Stomach (tissue), 9 donors: ENCODE results near the gene SCN4A. TPM values are rescaled to one million over a fixed set of nuclear protein-coding genes. Genes with fewer than 3 reads are reported as not detected.
"Not testable (repeated sequence)": the region's sequence is repeated elsewhere in the genome, so short reads cannot be mapped to it uniquely, and the experiment has no call there.

Source experiments
- DNase-seq, 2 donors: peaks; one replicate each; pipeline versions ENCODE4 v3.0.0 to v3.0.0-alpha.2; 2013 to 2019
- H3K27ac ChIP-seq, 5 donors: fragments of 200-600 bp in 4 of 5; sonication (generic) in 4 of 5; one replicate each; pipeline ENCODE4 v1.5.1; 2013 to 2019; ENCODE audit warnings: mild to moderate bottlenecking in 1 of 5, moderate library complexity in 1 of 5
- H3K27me3 ChIP-seq, 3 donors: fragments of 200-600 bp; sonication (generic); one replicate each; pipeline ENCODE4 v1.5.1; 2017 to 2019; ENCODE audit warnings: mixed run types in 1 of 3
- H3K36me3 ChIP-seq, 4 donors: fragments of 200-600 bp; sonication (generic); 1 replicate in 3 of 4; 2 replicates in 1 of 4; pipeline ENCODE4 v1.5.1; 2016 to 2019
- H3K4me1 ChIP-seq, 4 donors: fragments of 200-600 bp; sonication (generic); one replicate each; pipeline ENCODE4 v1.5.1; 2016 to 2019
- H3K4me3 ChIP-seq, 4 donors: fragments of 200-600 bp; sonication (generic) in 3 of 4; one replicate each; pipeline ENCODE4 v1.5.1; 2016 to 2019; ENCODE audit warnings: mild to moderate bottlenecking in 1 of 4
- H3K9me3 ChIP-seq, 4 donors: fragments of 200-600 bp; sonication (generic); one replicate each; pipeline ENCODE4 v1.5.1; 2016 to 2019
- EP300 ChIP-seq: sonication (generic); formaldehyde crosslinking; IDR thresholded peaks from one replicate; pipeline ENCODE4 v1.6.1; 2017; ENCODE audit warnings: antibody characterized with exemption
- POLR2A ChIP-seq, 4 donors: fragments of 450-650 bp; IDR thresholded peaks; one replicate each; pipeline ENCODE4 v1.6.1; 2016; ENCODE audit warnings: antibody characterized with exemption in 4 of 4, control low read depth in 2 of 4, mild to moderate bottlenecking in 1 of 4, moderate library complexity in 1 of 4
- POLR2AphosphoS5 ChIP-seq, 3 donors: sonication (generic); formaldehyde crosslinking; IDR thresholded peaks; one replicate each; pipeline ENCODE4 v1.6.1; 2016; ENCODE audit warnings: antibody characterized with exemption in 3 of 3
- WGBS, 5 donors: extraction: QIAGEN DNeasy Blood & Tissue Kit in 3 of 5; methylation state at CpG; one replicate each; pipeline versions ENCODE4 v1.1.5 to v1.1.7; 2013 to 2018; 5-methylcytosine and 5-hydroxymethylcytosine counted together
- intact Hi-C: fragments of 100-400 bp; cut with DNase I; formaldehyde crosslinking; loops from one replicate; pipeline ENCODE4 v1.15.1; 2023; ENCODE audit warnings: low total_unique reads
- polyA plus RNA-seq, 3 donors: library from polyadenylated mRNA; stranded (reverse); fragments of 200-250 nt; gene quantifications; one replicate each; pipeline ENCODE4 v1.2.3, GENCODE V29; 2013
- total RNA-seq, 5 donors: library from RNA; depleted of rRNA; stranded (reverse); fragments of >200 nt; gene quantifications; one replicate each; pipeline versions ENCODE4 v1.1.0 to v1.2.3, GENCODE V29; 2014 to 2016
- TF ChIP-seq, protein P1 (sequence below), 7 experiments: fragments of 450-650 bp in 4 of 7; fragments of 200-600 bp in 3 of 7; sonication (generic) in 3 of 7; IDR thresholded peaks; one replicate each; pipeline ENCODE4 v1.5.1; 2016 to 2019; ENCODE audit warnings: antibody characterized with exemption in 7 of 7, control low read depth in 2 of 7, mild to moderate bottlenecking in 1 of 7
- donor health status: healthy with polysubstance abuse.
- donor health status: Bipolar disorder and iron deficiency.
- donor health status: healthy.

Gene SCN4A
- total and polyA plus RNA-seq, 8 donors: 0.05 to 2.7 (median 0.74) TPM; not detected in 2

DNA sequence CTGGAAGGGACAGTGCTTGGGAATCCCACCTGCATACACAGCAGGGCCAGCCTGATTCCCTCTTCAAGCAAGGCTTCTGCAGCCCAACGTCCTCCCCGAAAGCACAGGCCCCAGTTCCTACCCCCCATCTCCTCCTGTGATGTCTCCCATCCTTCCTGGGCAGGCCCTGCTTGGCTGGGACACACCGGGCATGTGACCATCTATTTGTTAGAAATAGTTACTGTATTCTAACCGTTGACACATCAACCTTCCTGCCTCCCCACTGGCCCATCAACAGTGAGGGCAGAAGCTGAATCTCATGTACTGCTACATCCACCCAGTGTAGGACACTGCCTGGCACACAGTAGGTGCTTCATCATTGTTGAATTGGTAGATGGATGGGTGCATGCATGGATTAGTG lies 36.1 kb upstream of the SCN4A start:
- TF ChIP-seq EP300 (no peak), POLR2AphosphoS5 (IDR thresholded peaks at IDR 0.05) (no peak), POLR2A (IDR thresholded peaks at IDR 0.05) (no peak)
- TF ChIP-seq, protein P1, sequence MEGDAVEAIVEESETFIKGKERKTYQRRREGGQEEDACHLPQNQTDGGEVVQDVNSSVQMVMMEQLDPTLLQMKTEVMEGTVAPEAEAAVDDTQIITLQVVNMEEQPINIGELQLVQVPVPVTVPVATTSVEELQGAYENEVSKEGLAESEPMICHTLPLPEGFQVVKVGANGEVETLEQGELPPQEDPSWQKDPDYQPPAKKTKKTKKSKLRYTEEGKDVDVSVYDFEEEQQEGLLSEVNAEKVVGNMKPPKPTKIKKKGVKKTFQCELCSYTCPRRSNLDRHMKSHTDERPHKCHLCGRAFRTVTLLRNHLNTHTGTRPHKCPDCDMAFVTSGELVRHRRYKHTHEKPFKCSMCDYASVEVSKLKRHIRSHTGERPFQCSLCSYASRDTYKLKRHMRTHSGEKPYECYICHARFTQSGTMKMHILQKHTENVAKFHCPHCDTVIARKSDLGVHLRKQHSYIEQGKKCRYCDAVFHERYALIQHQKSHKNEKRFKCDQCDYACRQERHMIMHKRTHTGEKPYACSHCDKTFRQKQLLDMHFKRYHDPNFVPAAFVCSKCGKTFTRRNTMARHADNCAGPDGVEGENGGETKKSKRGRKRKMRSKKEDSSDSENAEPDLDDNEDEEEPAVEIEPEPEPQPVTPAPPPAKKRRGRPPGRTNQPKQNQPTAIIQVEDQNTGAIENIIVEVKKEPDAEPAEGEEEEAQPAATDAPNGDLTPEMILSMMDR (IDR thresholded peaks at IDR 0.05): no peak
- H3K36me3 ChIP-seq: peaks cover 0 to 5% (median 0%) of the 10 kb centered on the region in 4 donors
- H3K9me3 ChIP-seq: peaks cover 0 to 3% (median 0%) of the 10 kb centered on the region in 4 donors
- peak overlapping the region in 1 of 5 donors; percentile 56 for H3K27ac ChIP-seq
- no peak for DNase-seq
- H3K4me1 ChIP-seq: peaks cover 0 to 40% (median 23%) of the 10 kb centered on the region in 4 donors
- intact Hi-C loops: no loop called here
- H3K4me3 ChIP-seq: no peak overlapping the region
- WGBS, 5 donors: 61 to 83% (median 74%) methylated on average over 4 of the region's 4 CpGs
- H3K27me3 ChIP-seq: no peaks in the 10 kb centered on the region

DNA sequence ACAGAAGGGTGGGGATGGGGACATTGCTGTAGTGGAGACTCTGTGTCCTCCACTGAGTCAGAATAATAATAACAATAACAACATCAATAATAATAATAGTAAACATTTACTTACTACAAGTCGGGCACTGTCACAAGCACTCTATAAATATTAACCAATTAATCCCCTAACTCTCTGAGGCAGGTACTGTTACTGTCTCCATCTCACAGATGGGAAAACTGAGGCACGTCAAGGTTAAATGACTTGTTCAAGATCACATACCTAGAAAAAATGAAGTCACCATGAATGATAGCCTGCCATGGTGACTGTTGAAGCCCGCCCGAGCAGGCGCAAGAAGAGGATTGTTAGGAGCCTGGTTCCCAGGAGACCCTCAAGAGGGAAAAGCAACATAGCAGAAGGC lies 35.6 kb upstream of the SCN4A start:
- TF ChIP-seq POLR2AphosphoS5 (IDR thresholded peaks at IDR 0.05): no peak
- TF ChIP-seq POLR2A (IDR thresholded peaks at IDR 0.05): no peak
- TF ChIP-seq, protein P1 (IDR thresholded peaks at IDR 0.05): no peak
- no peak for TF ChIP-seq EP300
- DNase-seq: no peak
- 78 to 84% (median 79%) methylated on average over 5 of the region's 5 CpGs for WGBS, 5 donors
- Histone ChIP-seq H3K4me3 (no peak overlapping the region), H3K9me3 (peaks cover 0 to 3% (median 0%) of the 10 kb centered on the region in 4 donors), H3K27ac (peak overlapping the region in 1 of 5 donors; percentile 56), H3K4me1 (peaks cover 0 to 40% (median 23%) of the 10 kb centered on the region in 4 donors), H3K27me3 (no peaks in the 10 kb centered on the region), H3K36me3 (peaks cover 0 to 7% (median 2%) of the 10 kb centered on the region in 4 donors)
- intact Hi-C loops: no loop called here

DNA sequence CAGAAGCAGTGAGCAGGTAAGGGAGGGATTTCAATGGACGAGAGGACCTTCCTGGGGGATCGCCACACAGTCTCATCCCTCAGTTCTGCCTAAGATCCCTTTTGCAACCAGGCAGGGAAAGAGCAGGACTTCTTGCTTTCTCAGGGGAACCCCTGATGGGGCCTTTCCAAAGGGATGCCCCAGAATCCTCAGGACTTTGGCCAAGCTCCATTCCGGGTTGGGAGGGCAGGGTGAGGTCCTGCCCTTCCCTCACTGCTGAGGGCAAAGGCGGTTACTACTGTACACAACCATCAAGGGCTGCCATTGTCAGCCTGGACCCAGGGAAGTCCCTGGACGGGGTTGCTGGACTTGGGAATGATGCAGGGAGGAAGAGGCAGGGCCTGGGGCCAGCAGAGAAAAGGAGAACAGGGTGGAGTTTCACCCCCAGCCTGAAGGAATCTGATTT lies 35.1 kb upstream of the SCN4A start:
- Histone ChIP-seq H3K4me1 (peaks cover 0 to 40% (median 23%) of the 10 kb centered on the region in 4 donors), H3K27me3 (no peaks in the 10 kb centered on the region), H3K27ac (peak overlapping the region in 4 of 5 donors; percentile 15 to 56 (median 34)), H3K9me3 (peaks cover 0 to 3% (median 0%) of the 10 kb centered on the region in 4 donors), H3K36me3 (peaks cover 0 to 12% (median 2%) of the 10 kb centered on the region in 4 donors), H3K4me3 (no peak overlapping the region)
- 50 to 58% (median 55%) methylated on average over 4 to 5 of the region's 5 CpGs for WGBS, 5 donors
- TF ChIP-seq POLR2AphosphoS5 (IDR thresholded peaks at IDR 0.05) (no peak), POLR2A (IDR thresholded peaks at IDR 0.05) (no peak), EP300 (no peak)
- TF ChIP-seq, protein P1 (IDR thresholded peaks at IDR 0.05): no peak
- peak in 1 of 2 donors; percentile 68 for DNase-seq
- intact Hi-C loops: no loop called here

DNA sequence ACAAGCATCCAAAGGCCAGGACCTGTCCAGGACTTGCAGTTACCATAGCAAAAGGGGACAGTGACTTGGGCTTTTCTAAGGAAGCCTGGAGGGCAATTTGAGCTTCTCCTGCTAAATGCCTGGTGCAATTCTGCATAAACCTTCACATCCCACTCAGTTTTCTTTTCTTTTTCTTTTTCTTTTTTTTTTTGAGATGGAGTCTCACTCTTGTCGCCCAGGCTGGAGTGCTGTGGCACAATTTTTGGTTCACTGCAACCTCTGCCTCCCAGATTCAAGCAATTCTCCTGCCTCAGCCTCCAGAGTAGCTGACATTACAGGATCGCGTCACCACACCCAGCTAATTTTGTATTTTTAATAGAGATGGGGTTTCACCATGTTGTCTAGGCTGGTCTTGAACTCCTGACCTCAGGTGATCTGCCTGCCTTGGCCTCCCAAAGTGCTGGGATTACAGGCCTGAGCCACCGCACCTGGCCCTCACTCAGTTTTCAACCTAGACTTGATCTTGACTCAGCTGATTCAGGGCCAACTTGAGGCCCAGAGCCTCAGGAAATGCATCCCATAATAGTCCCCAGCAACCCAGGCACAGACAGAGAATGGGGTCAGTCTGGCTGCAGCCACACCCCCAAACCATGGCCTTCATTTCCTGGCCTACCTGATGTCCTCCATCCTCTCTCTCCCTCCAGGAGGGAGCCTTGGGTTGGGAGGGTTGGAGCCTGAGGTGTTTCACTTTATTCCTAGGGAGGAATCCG lies 34.5 kb upstream of the SCN4A start:
- H3K4me3 ChIP-seq, intact Hi-C loops, H3K9me3 ChIP-seq, H3K27me3 ChIP-seq: not testable (repeated sequence)
- DNase-seq: peak in 1 of 2 donors; percentile 21
- peaks cover 0 to 40% (median 23%) of the 10 kb centered on the region in 4 donors for H3K4me1 ChIP-seq
- H3K27ac ChIP-seq: peak overlapping the region in 3 of 5 donors; percentile 24 to 56 (median 44)
- WGBS, 5 donors: 89 to 95% (median 92%) methylated on average over 5 of the region's 5 CpGs
- peaks cover 0 to 16% (median 4%) of the 10 kb centered on the region in 4 donors for H3K36me3 ChIP-seq
